Measurements from ENCODE around the gene TBL1XR1.

GRCh38 chr3:177061369-177061768, 135.9 kb downstream of the TBL1XR1 start:
- TF ChIP-seq, protein P1, sequence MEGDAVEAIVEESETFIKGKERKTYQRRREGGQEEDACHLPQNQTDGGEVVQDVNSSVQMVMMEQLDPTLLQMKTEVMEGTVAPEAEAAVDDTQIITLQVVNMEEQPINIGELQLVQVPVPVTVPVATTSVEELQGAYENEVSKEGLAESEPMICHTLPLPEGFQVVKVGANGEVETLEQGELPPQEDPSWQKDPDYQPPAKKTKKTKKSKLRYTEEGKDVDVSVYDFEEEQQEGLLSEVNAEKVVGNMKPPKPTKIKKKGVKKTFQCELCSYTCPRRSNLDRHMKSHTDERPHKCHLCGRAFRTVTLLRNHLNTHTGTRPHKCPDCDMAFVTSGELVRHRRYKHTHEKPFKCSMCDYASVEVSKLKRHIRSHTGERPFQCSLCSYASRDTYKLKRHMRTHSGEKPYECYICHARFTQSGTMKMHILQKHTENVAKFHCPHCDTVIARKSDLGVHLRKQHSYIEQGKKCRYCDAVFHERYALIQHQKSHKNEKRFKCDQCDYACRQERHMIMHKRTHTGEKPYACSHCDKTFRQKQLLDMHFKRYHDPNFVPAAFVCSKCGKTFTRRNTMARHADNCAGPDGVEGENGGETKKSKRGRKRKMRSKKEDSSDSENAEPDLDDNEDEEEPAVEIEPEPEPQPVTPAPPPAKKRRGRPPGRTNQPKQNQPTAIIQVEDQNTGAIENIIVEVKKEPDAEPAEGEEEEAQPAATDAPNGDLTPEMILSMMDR (IDR thresholded peaks at IDR 0.05): no peak
- no peak for TF ChIP-seq POLR2A (IDR thresholded peaks at IDR 0.05)
- TF ChIP-seq POLR2AphosphoS5 (IDR thresholded peaks at IDR 0.05): no peak

All from prostate gland (tissue), 2 donors.